Measurements from ENCODE around the gene TMEM130.

TMEM130 gene, protein sequence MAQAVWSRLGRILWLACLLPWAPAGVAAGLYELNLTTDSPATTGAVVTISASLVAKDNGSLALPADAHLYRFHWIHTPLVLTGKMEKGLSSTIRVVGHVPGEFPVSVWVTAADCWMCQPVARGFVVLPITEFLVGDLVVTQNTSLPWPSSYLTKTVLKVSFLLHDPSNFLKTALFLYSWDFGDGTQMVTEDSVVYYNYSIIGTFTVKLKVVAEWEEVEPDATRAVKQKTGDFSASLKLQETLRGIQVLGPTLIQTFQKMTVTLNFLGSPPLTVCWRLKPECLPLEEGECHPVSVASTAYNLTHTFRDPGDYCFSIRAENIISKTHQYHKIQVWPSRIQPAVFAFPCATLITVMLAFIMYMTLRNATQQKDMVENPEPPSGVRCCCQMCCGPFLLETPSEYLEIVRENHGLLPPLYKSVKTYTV

DNA sequence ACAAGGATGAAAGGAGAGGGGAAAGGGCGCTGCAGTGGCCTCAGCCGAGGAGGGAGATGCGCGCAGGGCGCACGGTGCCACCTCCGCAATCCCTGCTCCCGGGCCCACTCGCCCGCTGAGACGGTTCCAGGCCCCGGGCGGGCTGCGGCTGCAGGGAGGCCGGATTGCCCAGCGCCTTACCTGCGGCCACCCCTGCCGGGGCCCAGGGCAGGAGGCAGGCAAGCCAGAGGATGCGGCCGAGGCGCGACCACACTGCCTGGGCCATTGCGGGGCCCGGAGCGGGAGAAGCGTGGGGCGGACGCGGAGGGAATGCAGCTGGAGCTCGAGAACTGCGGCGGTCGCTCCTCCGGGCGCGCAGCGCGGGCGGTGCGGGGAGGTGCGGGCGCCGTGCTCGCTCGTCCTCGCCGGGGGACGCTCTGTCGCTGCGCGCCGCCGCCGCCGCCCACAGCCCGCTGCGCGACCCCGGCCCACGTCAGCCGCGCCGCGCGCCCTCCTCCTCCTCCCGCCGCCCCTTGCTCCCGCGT, at the start of gene TMEM130:
TSS of gene TMEM130 (minus strand) at position 418 of the 524 bp plus-strand sequence. CDS start at position 265, 153 bp downstream.
- DNase-seq (ENCODE audit: low spot score), result no peak
- FAIRE-seq, result peak; percentile 61

- DNase-seq (ENCODE audit: low spot score) (no peak), FAIRE-seq (peak; percentile 5)
Measured at GRCh38 chr7:98917331-98917730, 47.5 kb upstream of the TMEM130 start.

- FAIRE-seq (no peak), DNase-seq (ENCODE audit: low spot score) (no peak)
Measured at GRCh38 chr7:98913612-98914011, 43.8 kb upstream of the TMEM130 start.

DNA sequence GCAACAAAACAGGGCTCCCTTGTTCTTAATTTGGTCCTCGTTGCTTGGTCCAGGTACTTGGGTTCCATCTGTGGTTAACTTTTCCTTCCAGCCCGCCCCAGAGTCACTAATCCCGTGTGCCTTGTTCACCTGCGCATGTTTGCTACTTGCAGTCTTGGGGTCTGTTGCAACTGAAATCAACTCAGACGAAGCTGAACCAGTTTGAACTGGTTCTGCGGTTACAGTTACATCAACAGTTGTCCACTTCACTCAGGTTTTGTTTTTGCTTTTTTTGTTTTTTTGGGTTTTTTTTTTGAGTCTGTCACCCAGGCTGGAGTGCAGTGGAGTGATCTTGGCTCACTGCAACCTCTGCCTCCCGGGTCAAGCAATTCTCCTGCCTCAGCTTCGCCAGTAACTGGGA, 43.2 kb upstream of the TMEM130 start:
- no peak for DNase-seq (ENCODE audit: low spot score)
- no peak for FAIRE-seq

- FAIRE-seq, result no peak
- no peak for DNase-seq (ENCODE audit: low spot score)
Measured at GRCh38 chr7:98911916-98912315, 42.1 kb upstream of the TMEM130 start.

- FAIRE-seq, result no peak
Measured at GRCh38 chr7:98910427-98910826, 40.6 kb upstream of the TMEM130 start.

DNA sequence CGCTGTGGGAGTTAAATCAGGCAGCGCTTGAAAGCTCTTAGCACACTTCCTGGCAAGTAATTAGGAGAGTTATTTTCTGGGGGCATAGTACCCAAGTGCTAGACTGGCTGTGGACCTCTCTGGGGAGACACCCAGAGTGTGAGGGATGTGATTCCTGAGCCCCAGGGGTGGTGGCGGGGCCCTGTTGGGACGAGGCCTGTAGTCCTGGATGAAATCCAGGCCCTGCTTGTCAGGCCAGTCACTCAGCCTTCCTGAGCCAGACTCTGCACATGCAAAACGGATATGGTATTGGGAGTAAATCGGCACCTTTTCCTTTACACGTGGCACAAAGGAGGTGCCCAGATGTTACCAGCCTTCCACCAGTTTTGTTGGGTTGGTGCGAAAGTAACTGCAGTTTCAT, 39.7 kb upstream of the TMEM130 start:
- DNase-seq (ENCODE audit: low spot score), result no peak
- FAIRE-seq, result peak; percentile 52

More at GRCh38 chr7:98910427-98910826, 40.6 kb upstream of the TMEM130 start:
- DNase-seq (ENCODE audit: low spot score), result no peak

- FAIRE-seq, result no peak
- no peak for DNase-seq (ENCODE audit: low spot score)
Measured at GRCh38 chr7:98908585-98908984, 38.8 kb upstream of the TMEM130 start.

DNA sequence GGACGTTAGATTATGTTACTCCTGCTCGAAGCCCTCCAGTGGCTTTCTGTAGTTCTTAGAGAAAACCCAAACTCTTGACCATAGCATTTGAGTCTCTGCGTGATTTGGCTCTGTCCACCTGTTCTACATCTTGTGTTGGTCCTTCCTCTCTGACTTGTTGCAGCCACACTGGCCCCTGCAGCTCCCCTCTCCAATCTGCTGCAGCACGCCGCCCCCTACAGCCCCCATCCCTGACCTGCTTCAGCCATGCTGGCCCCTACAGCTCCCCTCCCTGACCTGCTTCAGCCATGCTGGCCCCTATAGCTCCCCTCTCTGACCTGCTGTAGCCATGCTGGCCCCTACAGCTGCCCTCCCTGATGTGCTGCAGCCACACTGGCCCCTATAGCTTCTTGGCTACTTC, 37.8 kb upstream of the TMEM130 start:
- no peak for DNase-seq (ENCODE audit: low spot score)
- FAIRE-seq, result no peak

- FAIRE-seq, result no peak
- DNase-seq (ENCODE audit: low spot score), result no peak
Measured at GRCh38 chr7:98903246-98903645, 33.4 kb upstream of the TMEM130 start.

DNA sequence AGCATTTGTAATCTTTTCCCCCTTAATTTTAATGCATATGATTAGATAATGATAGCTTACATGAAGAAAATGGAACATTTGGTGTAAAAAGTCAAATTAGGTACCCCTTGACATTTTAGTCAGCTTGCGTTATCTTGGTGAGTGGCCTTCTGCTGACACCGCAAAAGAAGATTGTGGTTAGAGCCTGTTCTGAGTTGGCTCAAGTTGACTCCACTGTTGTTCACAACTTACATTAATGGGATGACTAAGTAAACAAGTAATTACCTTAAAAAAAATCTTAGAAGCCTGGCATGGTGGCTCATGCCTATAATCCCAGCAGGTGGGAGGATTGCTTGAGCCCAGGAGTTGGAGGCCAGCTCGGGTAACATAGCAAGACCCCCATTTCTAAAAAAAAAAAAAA, 32.7 kb upstream of the TMEM130 start:
- no peak for FAIRE-seq
- no peak for DNase-seq (ENCODE audit: low spot score)

DNA sequence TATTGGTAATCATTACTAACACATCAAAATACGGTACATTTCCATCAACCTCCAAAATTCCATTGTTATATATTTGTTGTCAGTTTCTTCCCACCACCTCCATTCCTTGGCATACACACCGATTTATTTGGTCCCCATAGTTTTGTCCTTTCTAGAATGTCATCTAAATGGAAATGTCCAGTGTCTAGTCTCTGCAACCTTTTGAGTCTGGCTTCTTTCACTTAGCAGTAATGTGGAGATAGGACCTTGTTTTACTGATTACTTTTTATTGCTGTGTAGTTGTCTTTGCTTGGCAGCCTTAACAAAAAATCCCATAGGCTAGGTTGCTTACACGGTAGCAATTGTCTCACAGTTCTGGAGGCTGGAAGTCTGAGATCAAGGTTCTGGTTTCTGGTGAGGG, 31.0 kb upstream of the TMEM130 start:
- DNase-seq (ENCODE audit: low spot score) (no peak), FAIRE-seq (no peak)

GRCh38 chr7:98899816-98900215, 30.0 kb upstream of the TMEM130 start:
- no peak for DNase-seq (ENCODE audit: low spot score)
- FAIRE-seq, result no peak

DNA sequence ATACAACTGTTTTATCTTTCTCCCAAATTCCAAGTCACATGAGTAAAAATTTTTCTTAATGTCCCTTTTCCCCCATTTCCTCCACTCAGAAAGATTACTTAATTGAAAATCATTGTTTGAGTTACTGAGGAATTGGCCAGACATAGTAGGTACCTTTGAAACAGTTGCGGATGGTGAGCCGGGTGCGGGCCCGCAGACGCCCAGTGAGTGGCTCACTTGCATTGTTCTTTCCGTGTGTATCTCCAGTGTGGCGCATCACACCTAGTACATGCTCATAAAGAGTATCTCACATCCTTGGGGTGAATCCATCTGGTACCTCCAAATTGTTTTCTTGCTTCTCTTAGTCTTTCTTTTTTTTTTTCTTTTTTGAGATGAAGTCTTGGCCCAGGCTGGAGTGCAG, 22.8 kb upstream of the TMEM130 start:
- FAIRE-seq (no peak), DNase-seq (ENCODE audit: low spot score) (no peak)

GRCh38 chr7:98887038-98887437, 17.2 kb upstream of the TMEM130 start:
- no peak for FAIRE-seq
- no peak for DNase-seq (ENCODE audit: low spot score)

GRCh38 chr7:98884416-98884815, 14.6 kb upstream of the TMEM130 start:
- FAIRE-seq, result no peak
- DNase-seq (ENCODE audit: low spot score), result no peak

- FAIRE-seq, result no peak
Measured at GRCh38 chr7:98881561-98882315, 11.9 kb upstream of the TMEM130 start.

GRCh38 chr7:98880485-98880884, 10.7 kb upstream of the TMEM130 start:
- FAIRE-seq, result no peak
- no peak for DNase-seq (ENCODE audit: low spot score)

More at GRCh38 chr7:98881561-98882315, 11.9 kb upstream of the TMEM130 start:
- no peak for DNase-seq (ENCODE audit: low spot score)

DNA sequence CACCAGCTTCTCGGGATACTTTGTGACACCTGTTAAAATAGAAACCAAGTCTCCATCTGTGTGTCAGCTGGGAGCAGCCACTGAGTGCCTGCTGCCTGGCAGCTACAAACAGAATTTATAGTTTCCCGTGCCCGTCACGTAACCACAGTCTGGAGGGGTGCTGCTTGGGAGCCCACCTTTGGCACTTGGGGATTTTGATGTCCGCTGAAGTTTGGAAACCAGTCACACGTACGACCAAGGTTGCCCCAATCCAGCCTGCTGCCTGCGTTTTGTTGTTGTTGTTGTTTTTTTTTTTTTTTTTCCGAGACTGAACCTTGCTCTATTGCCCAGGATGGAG, 10.1 kb upstream of the TMEM130 start:
- FAIRE-seq, result no peak
- DNase-seq (ENCODE audit: low spot score), result no peak

DNA sequence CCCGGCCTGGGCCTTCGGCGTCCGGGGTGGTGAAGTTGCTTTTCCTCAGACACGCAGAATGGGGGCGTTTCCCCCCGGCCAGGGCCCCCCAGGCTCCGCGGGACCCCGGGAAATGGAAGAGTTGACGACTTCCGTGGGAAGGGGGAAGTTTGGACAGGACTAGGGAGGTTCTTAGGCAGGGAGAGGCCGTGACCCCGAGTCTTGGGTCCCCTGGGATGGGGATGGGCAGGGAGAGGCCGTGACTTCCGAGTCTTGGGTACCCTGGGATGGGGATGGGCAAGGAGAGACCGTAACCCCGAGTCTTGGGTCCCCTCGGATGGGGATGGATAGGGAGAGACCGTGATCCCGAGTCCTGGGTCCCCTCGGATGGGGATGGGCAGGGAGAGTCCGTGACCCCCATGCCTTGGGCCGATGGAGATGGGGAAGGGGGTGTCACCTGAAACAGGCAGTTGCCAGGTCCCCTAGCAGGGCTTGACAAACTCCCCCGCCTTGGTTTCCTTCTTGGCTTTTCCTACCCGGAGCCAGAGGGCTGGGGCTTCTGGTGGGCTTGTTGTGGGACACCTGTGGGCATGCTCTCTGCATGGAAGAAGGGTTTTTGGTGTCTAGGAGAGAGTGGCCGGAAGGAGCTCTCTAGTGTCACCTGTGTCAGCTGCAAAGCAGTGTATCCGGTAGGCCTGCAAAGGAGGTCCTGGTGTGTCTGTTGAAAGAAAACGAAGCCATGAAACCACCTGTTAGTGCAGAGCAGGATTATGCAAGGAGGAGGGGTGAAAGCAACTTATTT, 9.6 kb upstream of the TMEM130 start:
- DNase-seq (ENCODE audit: low spot score) (peak; percentile 58), FAIRE-seq (no peak)

GRCh38 chr7:98878365-98879197, 8.8 kb upstream of the TMEM130 start, which contains the start of gene TRRAP:
TSS of gene TRRAP (plus strand) at chr7:98878532. CDS start at chr7:98881151, 2,619 bp downstream.
- peak; percentile 97 for DNase-seq (ENCODE audit: low spot score)
- FAIRE-seq, result peak; percentile 74
